Omental fat pad (tissue), 4 donors: ENCODE measurements around the gene FBXW7. TPM values are rescaled to one million over a fixed set of nuclear protein-coding genes. Genes with fewer than 3 reads are reported as not detected.
"Not testable (repeated sequence)": the region's sequence is repeated elsewhere in the genome, so short reads cannot be mapped to it uniquely, and the experiment has no call there.

ENCODE experiments used
- ATAC-seq: fragments of 150-250 bp; one replicate; pipeline ENCODE4 v1.9.1; 2016; ENCODE audit warnings: mild to moderate bottlenecking, moderate library complexity; ENCODE audit not compliant: low FRiP score
- DNase-seq: peaks from one replicate; pipeline ENCODE4 v3.0.0-alpha.2; 2019; ENCODE audit warnings: low spot score
- total RNA-seq, 4 donors: library from RNA; depleted of rRNA; stranded (reverse); fragments of >200 nt; gene quantifications; one replicate each; pipeline ENCODE4 v1.1.0, GENCODE V29; 2016
- TF ChIP-seq, protein P1 (sequence below), 3 donors: fragments of 450-650 bp; IDR thresholded peaks; one replicate each; pipeline ENCODE4 v1.5.1; 2016 to 2017; ENCODE audit warnings: antibody characterized with exemption in 3 of 3, mild to moderate bottlenecking in 3 of 3, moderate library complexity in 2 of 3

The FBXW7 gene
- total RNA-seq, 4 donors from 2014 or later, result 44.3 to 62.0 (median 49.9) TPM

DNA sequence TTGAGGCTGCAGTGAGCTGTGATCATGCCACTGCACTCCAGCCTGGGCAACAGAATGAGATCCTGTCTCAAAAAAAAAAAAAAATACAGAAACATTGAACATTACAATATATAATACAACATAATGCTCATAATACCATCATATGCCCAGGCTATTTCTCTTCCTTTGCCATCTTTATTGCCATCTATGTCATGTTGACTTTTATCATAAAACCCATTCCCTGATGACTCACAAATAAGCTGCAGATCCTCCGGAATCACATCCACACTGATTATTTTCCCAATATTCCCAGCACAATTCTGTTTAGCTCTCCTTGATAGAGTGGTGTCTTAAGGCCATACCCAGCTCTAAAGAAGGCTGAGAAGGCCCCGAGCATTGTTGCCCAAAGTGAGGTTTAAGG lies 9.2 kb upstream of the FBXW7 start:
- TF ChIP-seq, protein P1, sequence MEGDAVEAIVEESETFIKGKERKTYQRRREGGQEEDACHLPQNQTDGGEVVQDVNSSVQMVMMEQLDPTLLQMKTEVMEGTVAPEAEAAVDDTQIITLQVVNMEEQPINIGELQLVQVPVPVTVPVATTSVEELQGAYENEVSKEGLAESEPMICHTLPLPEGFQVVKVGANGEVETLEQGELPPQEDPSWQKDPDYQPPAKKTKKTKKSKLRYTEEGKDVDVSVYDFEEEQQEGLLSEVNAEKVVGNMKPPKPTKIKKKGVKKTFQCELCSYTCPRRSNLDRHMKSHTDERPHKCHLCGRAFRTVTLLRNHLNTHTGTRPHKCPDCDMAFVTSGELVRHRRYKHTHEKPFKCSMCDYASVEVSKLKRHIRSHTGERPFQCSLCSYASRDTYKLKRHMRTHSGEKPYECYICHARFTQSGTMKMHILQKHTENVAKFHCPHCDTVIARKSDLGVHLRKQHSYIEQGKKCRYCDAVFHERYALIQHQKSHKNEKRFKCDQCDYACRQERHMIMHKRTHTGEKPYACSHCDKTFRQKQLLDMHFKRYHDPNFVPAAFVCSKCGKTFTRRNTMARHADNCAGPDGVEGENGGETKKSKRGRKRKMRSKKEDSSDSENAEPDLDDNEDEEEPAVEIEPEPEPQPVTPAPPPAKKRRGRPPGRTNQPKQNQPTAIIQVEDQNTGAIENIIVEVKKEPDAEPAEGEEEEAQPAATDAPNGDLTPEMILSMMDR (IDR thresholded peaks at IDR 0.05), result no peak
- ATAC-seq (no peak), DNase-seq (no peak)

DNA sequence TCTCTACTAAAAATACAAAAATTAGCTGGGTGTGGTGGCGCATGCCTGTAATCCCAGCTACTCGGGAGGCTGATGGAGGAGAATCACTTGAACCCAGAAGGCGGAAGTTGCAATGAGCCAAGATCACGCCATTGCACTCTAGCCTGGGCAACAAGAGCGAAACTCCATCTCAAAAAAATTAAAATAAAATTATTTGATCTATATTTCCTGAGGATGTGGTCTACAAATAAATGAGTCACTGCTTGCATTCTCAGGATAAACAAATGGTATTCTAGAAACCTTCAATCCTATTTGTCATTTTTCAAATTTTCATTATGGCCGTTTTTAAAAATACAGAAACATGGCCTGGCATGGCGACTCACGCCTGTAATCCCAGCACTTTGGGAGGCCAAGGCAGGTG lies 8.6 kb upstream of the FBXW7 start:
- ATAC-seq, DNase-seq: not testable (repeated sequence)

DNA sequence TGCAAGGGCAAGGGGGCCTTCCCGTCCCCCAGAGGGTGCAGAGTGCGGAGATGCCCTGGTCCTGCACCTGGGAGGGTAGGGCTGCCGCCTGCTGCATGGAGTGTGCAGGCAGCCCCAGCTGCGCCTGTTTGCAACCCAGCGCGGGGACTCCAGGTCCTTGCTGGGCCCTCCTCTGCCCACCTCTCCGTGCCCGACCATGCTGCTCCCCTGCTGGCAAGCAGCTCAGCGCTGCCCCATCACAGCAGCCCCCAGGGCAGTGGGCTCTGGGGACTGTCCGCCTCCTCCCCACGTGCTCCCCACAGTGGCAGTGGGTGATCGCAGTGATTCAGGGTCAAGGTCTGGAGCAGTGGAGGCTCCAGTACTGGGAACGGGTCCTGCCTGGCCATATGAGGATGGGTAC lies 5.0 kb upstream of the FBXW7 start:
- ATAC-seq (no peak), DNase-seq (no peak)
- TF ChIP-seq, protein P1 (IDR thresholded peaks at IDR 0.05), result no peak

DNA sequence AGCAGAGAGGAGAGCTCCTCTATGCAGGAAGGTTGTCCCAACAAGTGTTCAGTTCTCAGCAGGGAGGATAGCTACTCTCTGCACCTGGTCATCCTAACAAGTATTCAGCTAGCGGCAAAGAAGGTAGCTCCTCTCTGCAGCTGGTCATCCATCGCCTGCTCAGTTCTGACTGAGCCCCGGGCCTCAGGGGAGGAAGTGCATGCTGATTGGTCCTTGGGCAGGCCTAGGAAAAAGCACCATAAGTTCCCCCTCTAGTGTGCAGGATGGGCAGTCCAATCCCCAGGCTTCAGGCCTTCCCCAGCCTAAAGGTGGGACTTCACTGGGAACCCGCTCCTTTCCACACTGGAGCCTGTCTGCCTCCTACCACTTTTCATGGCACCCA lies 4.4 kb upstream of the FBXW7 start:
- no peak for DNase-seq
- TF ChIP-seq, protein P1 (IDR thresholded peaks at IDR 0.05), result no peak
- no peak for ATAC-seq

DNA sequence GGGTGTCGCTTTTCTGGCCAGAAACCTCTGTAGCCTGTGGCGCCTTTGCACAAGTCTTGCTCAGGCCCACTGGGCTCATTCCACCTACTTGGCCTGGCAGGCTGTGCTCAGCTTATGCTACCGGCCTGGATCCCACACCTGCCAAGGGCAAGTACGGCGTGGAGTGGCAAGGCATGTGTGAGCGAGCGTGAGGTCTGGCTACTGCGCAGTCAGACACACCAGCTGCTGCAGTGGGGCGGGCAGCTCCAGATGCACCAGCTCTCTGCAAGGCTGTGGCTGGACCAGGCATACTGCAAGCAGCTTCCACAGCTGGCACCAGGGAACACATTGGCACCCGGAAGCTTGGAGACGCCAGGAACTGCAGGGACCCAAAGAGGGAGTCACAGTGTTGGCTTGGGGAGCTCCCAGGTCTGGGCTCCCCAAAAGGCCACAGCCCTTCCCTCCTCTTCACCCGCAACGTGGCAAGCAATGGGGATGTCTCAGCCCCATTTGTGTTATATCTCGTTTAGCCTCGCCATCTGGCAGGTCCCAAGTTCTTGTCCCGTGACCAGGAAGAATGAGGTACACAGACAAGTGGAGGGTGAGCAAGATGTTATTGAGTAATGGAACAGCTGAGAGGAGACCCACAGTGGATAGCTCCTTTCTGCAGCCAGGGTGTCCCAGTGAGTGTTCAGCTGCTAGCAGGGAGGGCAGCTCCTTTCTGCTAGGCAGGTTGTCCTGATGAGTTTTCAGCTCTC lies 3.8 kb upstream of the FBXW7 start:
- DNase-seq (no peak), ATAC-seq (no peak)
- TF ChIP-seq, protein P1 (IDR thresholded peaks at IDR 0.05), result no peak

DNA sequence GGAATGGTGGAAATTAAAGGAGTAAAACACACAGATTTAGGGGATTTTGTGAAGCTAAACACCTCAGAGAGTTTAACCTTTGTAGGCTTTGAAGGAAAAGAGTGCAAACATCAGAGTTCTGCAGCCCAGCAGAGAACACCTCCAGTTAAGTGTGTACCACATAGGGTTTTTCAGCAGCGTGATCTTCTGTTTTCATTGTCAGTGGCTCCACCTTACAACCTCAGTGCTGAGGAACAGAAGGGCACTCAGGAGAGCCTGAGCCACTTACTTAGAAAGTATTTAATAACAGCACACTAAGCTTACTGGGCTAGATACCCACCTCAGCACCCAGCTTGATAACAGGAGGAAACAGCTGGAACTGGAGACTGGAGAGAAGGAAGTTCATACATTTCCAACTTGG lies 2.0 kb upstream of the FBXW7 start:
- DNase-seq (no peak), ATAC-seq (no peak)

DNA sequence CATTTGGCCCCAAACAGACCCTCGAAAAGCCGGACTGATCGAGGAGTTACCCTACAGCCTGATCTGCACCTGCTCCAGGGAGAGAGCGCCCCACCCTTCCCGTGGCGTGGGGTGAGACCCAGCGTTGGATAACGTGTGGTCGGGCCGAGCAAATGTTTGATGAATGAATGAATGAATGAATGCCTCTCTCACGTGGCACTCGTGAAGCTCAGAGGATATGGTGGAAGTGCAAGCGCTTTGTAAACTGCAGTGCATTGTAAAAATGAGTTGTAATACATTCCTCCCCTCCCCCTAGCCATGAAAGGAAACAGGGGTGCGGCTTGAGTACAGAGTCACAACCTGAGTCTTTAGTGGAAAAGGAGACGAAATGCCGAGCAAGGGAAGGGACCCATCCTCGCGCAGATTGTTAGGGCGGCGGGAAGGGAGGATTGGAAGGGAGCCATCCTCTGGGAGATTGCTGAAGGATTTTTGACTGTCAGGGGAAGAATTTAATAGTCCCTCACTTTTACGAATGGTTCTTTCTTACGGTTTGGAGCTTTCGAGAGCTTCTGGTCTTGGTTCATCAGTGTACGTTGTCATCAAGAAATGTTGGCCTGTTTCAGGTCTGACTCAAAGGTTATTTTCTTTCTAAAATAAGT lies 772 bp upstream of the FBXW7 start:
- DNase-seq (no peak), ATAC-seq (peak; percentile 43)
- TF ChIP-seq, protein P1 (IDR thresholded peaks at IDR 0.05), result no peak

More for the DNA sequence above, 2.0 kb upstream of the FBXW7 start:
- TF ChIP-seq, protein P1 (IDR thresholded peaks at IDR 0.05), result no peak
